HG03565 (cell line): ENCODE results near the gene MAP7D1.

Source experiments
- ATAC-seq: cut with Tn5 transposase; IDR thresholded peaks from one replicate; pipeline ENCODE4 v1.9.1; 2021; ENCODE audit warnings: mild to moderate bottlenecking, moderate library complexity; ENCODE audit not compliant: unreplicated experiment

The MAP7D1 gene

DNA sequence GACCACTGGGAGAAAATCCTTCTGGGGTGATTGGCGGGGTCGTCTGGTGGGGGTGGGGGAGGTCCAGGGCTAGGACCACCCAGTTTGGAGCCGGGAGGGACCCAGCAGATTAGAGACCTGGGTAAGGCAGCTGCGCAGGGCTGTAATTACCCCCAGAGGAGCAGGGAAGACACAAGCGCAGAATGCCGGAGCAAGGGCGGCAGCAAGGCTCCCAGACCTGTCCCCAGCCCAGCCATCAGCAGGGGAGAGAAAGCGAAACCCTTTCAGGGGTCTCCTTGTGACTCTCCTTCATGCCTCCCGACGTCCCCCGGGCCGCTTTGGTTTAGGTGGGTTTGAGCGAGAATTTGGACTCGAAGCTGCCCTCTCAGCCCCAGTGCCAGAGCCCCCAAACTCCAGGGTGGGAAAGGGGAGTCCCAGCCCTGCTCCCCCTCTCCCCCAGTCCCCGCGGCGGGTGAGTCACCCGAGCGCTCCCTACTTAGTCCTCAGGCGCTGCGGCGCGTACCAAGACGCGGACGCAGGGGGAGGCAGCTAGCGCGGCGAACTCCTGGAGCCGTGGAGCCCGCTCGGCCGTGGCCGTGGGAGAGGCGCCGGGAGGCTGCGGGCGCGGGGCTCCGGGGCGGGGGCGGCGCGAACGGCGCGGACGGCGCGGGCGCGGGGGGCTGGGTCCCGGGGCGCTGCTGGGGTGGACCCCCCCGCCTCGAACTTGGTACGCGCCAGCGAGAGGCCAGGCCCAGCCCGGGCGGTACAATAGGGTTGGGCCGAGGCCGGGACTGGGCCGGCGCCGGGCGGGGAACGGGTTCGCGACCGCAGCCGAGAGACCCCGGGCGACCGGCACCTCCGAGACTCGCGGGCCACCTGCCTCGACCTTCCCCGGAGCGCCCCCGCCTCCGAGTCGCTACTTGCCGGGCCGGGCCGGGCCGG is at the start of gene MAP7D1:
Gene MAP7D1, plus strand, starts transcription at position 753 of the 921 bp plus-strand sequence. CDS start 258 bp downstream, outside the sequence.
- peak; percentile 41 for ATAC-seq

DNA sequence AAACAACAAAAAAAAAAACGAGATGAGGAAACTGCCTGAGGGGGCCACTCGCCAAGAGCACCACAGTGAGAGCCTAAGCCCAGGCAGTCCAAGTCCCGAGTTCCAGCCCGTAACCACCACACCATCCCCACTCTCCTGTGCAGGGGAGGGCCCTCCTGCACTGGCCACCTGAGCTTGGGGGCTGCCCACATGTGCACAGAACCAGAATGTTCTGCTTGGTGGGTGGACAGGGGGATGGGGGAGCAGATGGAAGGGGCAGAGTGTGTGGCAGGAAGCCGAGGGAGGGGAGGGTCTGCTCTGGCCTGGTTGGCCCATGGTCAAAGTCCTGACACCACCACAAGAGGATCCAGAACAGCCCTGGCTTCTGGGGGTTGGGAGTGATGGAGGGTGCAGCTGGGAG is 49.7 kb upstream of the MAP7D1 start:
- no peak for ATAC-seq

DNA sequence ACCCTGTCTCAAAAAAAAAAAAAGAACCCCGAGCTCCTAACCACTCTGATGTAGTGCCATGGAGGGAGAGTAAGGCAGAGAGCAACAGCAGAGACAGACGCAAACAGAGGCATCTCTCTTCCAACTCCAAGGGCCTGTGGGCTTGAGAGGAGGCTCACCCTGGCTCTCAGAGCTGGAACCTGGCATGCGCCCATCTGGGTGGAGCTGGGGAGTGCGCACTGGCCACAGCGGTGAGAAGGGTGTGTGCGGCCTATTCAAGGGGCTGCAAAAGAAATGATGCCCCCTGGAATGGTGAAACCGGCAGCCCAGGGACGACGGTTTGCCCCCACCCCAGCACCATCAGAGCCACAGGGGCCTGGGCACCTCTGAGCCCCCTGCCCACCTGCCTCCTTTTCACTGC is 48.6 kb upstream of the MAP7D1 start:
- no peak for ATAC-seq

DNA sequence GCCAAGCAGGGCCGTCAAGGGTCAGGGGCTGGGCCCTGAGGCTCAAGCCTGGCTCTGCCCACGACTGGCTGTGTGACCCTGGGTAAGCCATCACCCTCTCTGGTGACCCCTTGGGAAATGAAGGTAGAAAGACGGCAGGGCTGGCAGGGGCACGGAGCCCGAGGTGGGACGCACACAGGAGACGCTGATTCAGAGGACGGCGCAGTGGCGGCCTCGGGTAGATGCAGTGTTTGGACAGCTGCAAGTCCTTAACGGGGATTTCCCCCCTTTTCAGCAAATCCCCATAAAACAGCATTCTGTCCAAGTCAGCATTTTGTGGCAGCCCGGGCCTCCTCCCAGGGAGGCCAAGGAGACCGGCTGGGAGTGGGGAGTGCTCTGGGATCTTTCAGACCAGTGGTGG is 47.6 kb upstream of the MAP7D1 start:
- ATAC-seq: no peak

DNA sequence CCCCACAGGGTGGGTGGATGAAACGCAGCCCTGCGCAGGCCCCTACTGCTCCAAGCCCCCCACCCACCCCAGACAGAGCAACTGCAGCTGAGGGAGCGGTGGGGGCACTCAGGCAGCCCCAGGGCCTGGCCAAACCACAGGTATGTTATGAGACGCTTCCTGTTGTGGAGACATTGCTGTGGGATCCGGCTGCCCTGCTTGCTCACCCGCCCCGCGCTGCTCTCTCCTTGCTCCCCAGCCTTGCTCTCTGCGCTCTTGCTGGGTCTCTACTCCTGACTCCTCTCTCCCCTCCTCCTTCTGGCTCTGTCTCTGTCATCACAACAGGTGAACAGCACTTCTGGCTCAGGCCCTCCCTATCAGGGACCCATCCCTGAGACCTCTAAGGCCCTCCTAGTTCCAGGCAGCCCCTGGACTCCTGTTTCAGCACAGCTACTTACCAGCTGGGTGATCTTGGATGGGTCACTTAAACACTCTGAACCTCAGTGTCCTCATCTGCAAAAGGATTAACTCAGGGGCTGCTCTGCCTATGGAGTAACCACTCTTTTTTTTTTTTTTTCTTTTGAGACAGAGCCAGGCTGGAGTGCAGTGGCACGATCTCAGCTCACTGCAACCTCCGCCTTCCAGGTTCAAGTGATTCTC is 46.8 kb upstream of the MAP7D1 start:
- no peak for ATAC-seq

DNA sequence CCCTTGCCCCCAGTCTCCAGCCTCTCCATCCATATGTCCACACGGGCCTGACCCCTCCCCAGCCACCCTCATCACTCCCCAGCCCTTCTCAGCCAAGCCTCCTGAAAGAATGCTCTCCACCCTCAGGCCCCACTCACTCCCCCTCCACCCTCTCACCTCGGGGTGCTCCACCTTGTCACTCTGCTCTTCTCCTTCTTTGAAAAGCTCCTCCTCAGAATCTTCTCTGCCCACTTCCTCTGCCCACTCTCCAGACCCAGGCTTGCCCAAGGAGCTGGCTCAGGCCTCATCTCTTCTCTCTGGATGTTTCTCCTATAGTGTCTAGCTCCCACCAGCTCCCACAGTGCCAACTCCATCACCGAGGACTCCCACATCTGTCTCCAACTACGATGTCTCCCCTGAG is 44.8 kb upstream of the MAP7D1 start:
- no peak for ATAC-seq

DNA sequence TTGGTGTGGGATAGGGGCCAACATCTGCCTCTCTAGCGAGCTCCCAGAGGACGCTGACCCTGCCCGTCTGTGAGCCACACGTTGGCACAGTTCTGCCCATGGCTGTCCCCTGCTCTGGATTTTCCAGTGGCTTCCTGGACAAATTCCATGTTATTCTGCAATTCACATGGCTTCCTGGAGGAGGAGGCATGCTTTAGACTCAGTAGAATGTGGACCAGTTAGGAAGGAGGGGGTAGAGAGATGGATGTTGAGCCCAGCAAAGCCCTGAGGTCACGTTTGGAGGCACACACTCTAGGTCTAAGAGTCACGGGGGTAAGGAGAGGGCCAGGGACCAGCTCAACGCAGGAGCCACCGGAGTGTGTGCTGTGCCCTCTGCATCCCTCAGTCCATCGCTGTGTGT is 43.1 kb upstream of the MAP7D1 start:
- no peak for ATAC-seq

DNA sequence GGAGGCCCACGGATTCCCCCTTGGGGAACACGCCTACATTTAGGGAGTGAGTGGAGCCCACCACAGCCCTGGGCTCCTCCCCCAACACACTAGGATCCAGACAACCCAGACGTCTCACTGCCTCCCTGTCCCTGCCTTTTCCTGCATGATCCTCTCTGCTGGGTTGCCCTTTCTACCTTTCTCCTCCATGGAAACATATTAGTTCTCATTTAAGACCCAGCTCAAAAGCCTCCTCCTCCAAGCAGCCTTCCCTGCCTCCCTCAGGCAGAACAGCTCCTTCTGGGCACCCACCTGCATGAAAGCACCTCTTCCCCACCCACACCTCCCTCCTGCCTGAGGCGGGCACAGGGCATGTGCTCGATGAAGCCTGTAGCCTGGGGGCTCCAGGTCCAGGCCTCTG is 41.6 kb upstream of the MAP7D1 start:
- no peak for ATAC-seq

DNA sequence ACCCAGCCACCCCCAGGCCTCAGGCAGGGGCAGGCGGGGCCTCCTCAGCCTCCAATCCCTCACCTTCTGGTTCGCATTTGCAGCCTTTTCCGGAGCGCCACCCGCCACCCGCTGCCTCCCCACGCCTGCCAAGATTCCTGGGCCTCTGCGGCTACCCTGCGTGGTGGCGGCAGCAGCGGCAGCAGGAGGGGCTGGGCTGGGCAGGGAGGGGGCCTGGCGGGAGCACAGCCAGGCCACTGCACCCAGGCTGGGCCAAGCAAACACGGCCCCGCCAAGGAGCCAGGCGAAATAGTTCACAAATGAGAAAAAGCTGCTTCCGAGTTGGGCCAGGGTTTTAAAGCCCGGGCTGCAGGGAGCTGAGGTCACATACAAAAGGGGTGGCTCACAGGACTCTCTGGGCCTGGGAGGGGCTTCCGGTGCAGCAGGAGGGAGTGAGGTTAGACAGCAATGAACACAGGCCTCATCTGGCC is 40.7 kb upstream of the MAP7D1 start:
- ATAC-seq: no peak

DNA sequence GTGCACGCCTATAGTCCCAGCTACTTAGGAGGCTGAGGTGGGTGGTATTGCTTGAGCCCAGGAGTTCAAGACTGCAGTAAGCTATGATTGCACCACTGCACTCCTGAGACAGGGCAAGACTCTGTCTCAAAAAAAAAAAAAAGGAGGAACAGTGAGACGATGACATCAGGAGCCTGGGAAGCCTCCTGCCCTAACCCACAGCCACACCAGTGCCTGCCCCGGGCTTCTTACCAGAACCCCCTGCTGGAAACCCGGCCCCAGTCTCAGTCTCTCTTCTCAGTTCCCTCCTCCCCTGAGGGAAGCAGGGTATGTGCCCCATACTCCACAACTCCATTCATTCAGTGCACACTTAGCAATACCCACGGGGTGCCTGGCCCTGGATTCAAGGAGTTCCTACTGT is 40.0 kb upstream of the MAP7D1 start:
- ATAC-seq: no peak

DNA sequence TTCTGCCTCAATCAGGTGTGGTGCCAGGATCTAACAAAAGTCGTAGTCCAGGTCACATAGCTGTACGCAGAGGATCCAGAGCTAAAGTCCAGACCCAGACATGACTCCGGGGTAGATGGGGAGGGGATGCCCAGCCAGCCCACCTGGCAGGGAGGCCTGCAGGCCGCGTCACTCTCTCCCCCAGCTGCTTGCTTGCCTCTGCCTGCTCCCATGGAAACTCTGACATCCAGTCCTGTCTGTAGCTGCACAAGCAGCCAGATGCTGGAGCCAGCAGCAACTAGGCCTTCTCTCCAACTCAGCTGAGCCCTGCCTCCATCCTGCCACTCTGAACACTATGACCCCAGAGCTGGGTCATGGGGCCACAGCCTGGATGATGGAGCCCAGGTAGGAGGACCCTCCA is 39.1 kb upstream of the MAP7D1 start:
- no peak for ATAC-seq

DNA sequence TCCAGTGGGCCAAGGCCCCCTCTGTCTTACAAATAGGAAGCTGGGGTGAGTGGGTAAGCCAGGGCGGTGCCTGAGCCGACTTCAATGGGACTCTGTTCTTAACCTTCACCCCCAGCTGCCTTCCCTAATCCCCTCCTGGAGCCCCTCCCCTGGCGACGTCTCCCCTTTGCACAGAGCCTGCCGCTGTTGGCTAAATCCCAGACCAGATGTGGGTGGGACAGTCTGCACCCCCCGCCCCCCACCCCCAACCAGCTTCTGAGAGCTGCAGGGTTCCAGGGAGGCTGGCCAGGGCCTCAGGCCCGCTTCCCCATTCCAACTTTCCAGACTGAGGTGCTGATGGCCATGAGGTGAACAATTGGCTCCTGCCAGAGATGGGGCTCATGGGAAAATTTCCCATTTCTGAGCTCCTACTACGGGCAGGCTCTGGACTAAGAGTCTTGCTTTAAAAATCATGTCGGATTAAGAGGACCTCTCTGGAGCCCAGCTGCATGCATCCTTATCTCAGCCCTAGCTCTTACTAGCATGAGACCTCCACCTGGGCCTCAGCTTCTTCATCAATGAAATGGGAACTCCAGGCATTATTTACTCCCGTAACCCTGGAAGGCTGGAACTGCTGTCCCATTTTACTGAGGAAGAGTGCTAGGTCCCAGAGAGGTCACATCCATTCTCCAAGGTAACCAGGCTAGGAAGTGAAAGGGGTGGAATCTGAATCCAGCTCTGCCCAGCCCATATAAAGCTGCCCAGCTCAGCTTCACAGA is 37.3 kb upstream of the MAP7D1 start:
- no peak for ATAC-seq

DNA sequence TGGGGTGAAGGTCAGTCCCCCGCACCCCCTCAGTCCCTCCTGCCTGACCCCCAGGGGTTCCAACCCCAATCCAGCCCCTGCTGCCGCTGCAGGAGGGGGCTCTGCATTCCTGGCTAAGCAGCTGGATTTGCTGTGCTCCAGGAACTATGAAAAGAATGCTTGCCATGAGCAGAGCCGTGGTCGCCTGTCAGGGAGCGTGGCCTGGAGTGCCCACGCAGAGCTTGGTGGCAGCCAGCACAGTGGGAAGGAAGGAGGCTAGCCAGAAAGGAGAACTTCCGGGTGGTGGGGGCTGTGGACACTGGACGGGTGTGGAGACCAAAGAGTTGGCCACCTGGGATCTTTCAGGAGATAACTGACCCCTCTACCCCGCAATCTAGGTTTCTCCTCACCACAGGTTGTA is 36.5 kb upstream of the MAP7D1 start:
- no peak for ATAC-seq

DNA sequence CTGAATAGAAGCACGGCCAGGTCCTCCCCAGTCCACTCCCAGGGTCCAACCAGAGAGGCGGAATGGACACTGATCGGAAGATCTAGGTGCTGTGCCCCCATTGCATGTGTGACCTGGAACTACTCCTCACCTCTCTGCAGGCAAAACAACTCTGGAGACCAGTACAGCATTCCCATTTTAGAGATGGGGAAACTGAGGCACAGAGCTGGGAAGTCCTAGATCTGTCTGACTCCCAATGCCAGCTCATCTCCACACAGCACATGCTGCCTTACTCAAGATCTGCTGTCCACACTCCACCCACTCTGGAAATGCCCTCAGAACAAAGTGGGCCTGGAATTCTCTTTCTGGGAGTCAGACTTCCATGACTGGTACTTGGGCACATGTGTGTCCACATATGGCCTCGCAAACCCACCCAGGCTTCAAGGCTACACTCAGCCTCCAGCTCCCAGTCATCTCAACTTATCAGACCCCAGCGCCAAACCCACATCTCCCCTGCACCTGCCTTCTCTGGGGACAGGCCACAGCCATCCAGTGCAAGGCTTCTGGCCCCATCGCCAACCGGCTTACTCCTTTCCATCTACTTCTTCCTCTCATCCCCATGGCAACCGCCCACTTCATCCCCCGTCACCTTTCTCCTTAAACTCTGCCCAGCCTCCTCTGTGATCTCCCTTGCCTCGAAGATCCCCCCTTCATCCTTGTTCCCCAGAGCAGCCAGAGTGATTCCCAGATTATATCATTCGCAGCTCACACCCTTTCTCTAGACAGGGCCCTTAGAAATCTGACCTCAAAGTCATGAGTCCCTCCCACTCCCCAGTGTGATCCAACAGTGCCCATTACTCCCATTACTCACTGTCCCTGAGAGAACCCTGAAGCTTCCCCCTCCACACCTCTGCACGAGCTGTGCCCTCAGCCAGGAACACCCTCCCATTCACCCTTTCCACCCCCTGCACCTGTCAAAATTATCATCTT is 33.6 kb upstream of the MAP7D1 start:
- no peak for ATAC-seq

DNA sequence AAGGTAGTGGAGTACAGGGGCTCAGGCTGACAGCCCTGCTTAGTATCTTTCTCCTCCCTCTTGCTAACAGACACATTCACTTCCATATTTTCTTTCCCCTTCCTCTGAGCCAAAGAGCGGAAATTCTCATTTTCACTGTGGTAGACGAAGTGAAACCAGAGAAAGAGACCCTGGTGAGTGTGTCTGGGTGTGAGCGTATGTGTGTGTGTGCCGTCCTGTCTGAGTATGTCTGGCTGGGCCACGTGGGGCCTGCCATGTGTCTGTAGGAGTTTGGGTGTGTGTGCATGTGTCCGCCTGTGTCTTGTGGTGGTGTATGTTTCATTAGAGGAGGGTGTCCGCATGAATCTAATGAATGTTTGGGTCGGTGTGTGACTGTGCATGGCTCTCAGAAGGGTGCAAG is 32.6 kb upstream of the MAP7D1 start:
- ATAC-seq: no peak

DNA sequence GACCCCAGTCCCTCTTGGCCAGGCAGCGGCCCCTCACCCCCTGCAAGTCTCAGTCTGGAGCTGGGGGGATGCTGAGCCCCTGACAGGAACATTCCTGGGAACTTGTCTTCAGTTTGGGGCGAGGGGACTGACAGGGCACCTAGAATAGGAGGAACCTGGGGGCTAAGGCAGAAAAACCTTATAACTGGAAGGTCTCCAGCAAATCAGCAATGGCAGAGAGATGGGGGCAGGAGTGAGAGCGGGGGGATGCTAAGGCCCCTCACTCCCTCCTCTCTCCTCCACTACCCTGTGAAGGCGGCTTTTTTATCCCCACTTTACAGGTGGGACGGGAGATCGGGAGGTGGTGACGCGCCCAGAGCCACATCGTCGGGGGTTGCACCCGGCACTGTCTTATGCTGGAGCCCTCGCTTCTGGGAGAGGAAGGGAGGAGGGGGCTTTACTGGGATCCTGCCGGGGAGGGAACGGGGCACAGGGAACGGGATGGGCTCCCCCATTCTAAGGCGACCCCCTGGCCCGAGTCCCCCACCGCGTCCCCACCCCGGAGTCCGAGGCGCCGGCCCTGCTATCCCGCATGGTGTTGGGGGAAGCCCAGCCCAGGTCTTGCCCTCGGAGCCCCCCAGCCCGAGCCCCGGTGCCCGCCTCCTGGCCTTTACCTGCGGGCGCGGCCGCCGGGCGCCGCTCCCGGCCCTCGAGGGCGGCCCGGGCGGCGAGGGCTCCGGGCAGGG is 31.4 kb upstream of the MAP7D1 start:
- ATAC-seq: no peak

DNA sequence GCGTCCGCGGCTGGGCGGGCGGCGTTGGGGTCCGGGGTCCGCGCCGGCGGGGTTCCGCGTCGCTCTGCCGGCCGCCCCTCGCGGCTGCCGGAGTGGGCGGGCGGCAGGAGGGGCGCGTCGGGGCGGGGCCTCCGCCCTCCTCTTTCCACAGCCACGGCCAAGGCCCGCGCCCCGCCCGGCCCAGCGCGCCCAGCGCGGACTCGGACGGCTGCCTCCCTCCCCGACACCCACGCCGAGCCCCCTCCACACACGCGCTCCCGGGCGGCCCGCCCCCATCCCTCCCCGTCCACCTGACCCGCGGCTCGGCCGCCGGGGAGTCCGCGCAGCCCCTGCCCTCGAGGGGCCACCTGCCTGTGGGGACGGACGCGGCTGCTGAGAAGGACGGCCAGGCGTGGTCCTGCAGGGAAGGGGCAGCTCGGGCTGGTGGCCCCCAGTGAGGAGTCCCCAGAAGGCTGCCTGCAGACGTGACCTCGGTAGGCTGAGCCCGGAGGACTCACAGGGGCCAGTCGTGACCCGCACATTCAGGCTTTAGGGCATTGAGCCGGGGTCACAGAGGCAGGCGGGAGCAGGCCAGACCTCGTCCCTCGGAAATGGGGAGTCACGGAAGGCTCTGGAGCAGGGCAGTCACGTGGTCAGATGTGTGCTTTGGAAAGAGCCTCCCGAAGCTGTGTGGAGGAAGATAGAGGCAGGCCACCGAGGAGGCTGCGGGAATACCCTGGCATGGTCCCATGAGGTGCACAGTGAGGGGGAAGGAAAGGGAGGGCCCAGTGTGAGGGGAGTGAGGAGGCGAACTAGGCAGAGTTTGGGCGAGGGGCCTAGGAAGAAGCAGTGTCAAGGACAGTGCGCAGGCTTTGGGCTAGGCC is 30.6 kb upstream of the MAP7D1 start, which contains the start of gene COL8A2:
Gene COL8A2, minus strand, starts transcription at position 94 of the 863 bp plus-strand sequence. CDS start 24,980 bp downstream, outside the sequence.
- no peak for ATAC-seq

DNA sequence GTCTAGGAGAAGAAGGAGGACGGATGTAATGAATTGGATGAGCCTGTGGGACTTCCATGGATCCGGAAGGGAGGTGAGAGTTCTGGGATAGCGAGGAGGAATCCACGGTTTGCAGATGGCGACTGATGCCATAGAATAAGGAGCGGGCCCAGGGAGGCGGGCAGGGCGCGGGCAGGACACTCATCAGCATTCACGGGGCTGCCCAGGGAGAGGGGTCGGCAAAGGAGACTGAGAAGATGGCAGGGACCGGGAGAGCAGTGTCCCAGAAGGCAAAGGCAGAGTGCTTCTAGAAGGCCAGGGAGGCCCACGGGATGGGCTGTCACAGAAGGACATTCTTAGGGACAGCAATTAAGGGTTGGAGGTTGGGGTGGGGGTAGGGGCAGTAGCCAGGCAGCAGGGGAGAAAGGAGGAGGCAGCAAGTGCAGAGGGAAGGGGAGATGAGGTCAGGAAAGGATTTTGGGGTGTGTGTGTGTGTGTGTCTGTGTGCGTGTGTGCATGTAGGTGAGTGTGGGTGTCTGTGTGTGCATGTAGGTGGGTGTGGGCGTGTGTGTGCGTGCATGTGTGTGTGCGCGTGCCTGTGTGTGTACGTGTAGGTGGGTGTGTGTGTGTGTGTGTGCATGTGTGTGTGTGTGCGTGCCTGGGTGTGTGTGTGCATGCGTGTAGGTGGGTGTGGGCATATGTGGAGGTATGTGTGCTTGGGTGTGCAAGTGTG is 29.8 kb upstream of the MAP7D1 start:
- ATAC-seq: no peak
